Loucy (cell line): ENCODE results near the gene CCDC57.

ENCODE experiments used
- EZH2phosphoT487 ChIP-seq: fragments of 200-600 bp; IDR thresholded peaks from 2 replicates; pipeline ENCODE4 v1.6.1; 2018; ENCODE audit warnings: antibody characterized with exemption, mild to moderate bottlenecking, moderate library complexity, borderline replicate concordance
- TF ChIP-seq, protein P1 (sequence below): fragments of 200-600 bp; sonication (generic); conservative IDR thresholded peaks from 2 replicates; pipeline ENCODE4 v1.5.1; 2014; ENCODE audit warnings: mild to moderate bottlenecking, antibody characterized with exemption, low read length

GRCh38 chr17:82214012-82214628, 1.5 kb upstream of the CCDC57 start:
- TF ChIP-seq, protein P1, sequence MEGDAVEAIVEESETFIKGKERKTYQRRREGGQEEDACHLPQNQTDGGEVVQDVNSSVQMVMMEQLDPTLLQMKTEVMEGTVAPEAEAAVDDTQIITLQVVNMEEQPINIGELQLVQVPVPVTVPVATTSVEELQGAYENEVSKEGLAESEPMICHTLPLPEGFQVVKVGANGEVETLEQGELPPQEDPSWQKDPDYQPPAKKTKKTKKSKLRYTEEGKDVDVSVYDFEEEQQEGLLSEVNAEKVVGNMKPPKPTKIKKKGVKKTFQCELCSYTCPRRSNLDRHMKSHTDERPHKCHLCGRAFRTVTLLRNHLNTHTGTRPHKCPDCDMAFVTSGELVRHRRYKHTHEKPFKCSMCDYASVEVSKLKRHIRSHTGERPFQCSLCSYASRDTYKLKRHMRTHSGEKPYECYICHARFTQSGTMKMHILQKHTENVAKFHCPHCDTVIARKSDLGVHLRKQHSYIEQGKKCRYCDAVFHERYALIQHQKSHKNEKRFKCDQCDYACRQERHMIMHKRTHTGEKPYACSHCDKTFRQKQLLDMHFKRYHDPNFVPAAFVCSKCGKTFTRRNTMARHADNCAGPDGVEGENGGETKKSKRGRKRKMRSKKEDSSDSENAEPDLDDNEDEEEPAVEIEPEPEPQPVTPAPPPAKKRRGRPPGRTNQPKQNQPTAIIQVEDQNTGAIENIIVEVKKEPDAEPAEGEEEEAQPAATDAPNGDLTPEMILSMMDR = no peak
- TF ChIP-seq EZH2phosphoT487 = no peak
